H1 (cell line): ENCODE results near the gene MMP13. TPM values are rescaled to one million over a fixed set of nuclear protein-coding genes. Genes with fewer than 3 reads are reported as not detected.

Experiments used
- KDM4A ChIP-seq: IDR thresholded peaks from one replicate; pipeline ENCODE4 v1.7.1; 2012; ENCODE audit warnings: low read depth, mild to moderate bottlenecking, moderate library complexity, low read length, inconsistent platforms; ENCODE audit not compliant: severe bottlenecking
- polyA plus RNA-seq, 7 experiments: library from polyadenylated mRNA; depleted of rRNA in 3 of 7; stranded (reverse) in 5 of 7; unstranded in 2 of 7; fragments of >200 nt in 5 of 7; fragments of 200-250 nt in 2 of 7; gene quantifications; 1 replicate in 5 of 7; 2 replicates in 1 of 7; 4 replicates in 1 of 7; pipeline versions ENCODE4 v1.2.1 to v1.2.3, GENCODE V29; 2011 to 2013; ENCODE audit warnings: missing spikeins in 2 of 7, mixed read lengths in 2 of 7
- total RNA-seq: library from RNA; stranded (reverse); fragmentation: NEBNext Ultra II Directional; extraction: Animal tissue kit (Norgen Biotek cat#: 25700); gene quantifications from 2 replicates; pipeline ENCODE4 v1.2.1, GENCODE V29; 2021

MMP13 gene
- total and polyA plus RNA-seq, 2 of the 8 experiments (the other 6 are each of a cell fraction or from before 2014, with no cell fraction given): not detected

GRCh38 chr11:102983486-102983885 lies 28.0 kb upstream of the MMP13 start (continued):
- TF ChIP-seq KDM4A: no peak
